Measurements from ENCODE around the gene CLK2.

- no peak for TF ChIP-seq CTCF (conservative IDR thresholded peaks at IDR 0.05; ENCODE audit: low read depth in 2 of 2)
- TF ChIP-seq POLR2AphosphoS5 (IDR thresholded peaks at IDR 0.05; ENCODE audit: low read depth): no peak
- no peak for TF ChIP-seq NANOG (IDR thresholded peaks at IDR 0.05; ENCODE audit: borderline replicate concordance)
- TF ChIP-seq EZH2 (IDR thresholded peaks at IDR 0.05; ENCODE audit: low read depth, unreplicated experiment): no peak
- no peak for TF ChIP-seq EZH2phosphoT487 (IDR thresholded peaks at IDR 0.05; ENCODE audit: unreplicated experiment)
- TF ChIP-seq REST (IDR thresholded peaks at IDR 0.05; ENCODE audit: unreplicated experiment): no peak
Measured at GRCh38 chr1:155318082-155318481, 44.8 kb upstream of the CLK2 start.
